Immature natural killer cell (primary cell): ENCODE data around the gene IRF2. TPM values are rescaled to one million over a fixed set of nuclear protein-coding genes. Genes with fewer than 3 reads are reported as not detected.

Source experiments
- DNase-seq, 3 donors: peaks; one replicate each; pipeline ENCODE4 v3.0.0; 2022; ENCODE audit warnings: mixed read lengths in 1 of 3
- H3K27ac Mint-ChIP-seq, 6 donors: one replicate each; pipeline ENCODE4 v1.8.0; 2020; ENCODE audit warnings: mixed read lengths in 6 of 6, mild to moderate bottlenecking in 5 of 6, inconsistent platforms in 4 of 6, moderate library complexity in 3 of 6
- H3K27me3 Mint-ChIP-seq, 3 donors: one replicate each; pipeline ENCODE4 v1.8.0; 2020 to 2021; ENCODE audit warnings: low read depth in 3 of 3, mild to moderate bottlenecking in 3 of 3, mixed read lengths in 3 of 3, moderate library complexity in 3 of 3, inconsistent platforms in 1 of 3
- H3K36me3 Mint-ChIP-seq, 3 donors: one replicate each; pipeline ENCODE4 v1.8.0; 2020; ENCODE audit warnings: mixed read lengths in 3 of 3, inconsistent platforms in 2 of 3, mild to moderate bottlenecking in 2 of 3
- H3K4me1 Mint-ChIP-seq, 2 donors: one replicate each; pipeline ENCODE4 v1.8.0; 2020; ENCODE audit warnings: inconsistent platforms in 2 of 2, mild to moderate bottlenecking in 2 of 2, mixed read lengths in 2 of 2, moderate library complexity in 1 of 2
- H3K4me3 Mint-ChIP-seq, 5 donors: one replicate each; pipeline ENCODE4 v1.8.0; 2020; ENCODE audit warnings: mild to moderate bottlenecking in 5 of 5, mixed read lengths in 5 of 5, inconsistent platforms in 3 of 5, moderate library complexity in 3 of 5
- H3K9me3 Mint-ChIP-seq, 6 donors: one replicate each; pipeline ENCODE4 v1.8.0; 2020; ENCODE audit warnings: mild to moderate bottlenecking in 6 of 6, mixed read lengths in 6 of 6, inconsistent platforms in 4 of 6, moderate library complexity in 3 of 6
- polyA plus RNA-seq, 3 donors: library from polyadenylated mRNA; unstranded; fragments of 300-500 nt; fragmentation: Illumina TruSeq; gene quantifications; one replicate each; pipeline ENCODE4 v1.2.3, GENCODE V29; 2021

The IRF2 gene
- polyA plus RNA-seq, result 100 to 1,000 TPM in 1 of 3 donors, 10 to 100 TPM in 2; 68.5 to 103 (median 76.9) TPM

DNA sequence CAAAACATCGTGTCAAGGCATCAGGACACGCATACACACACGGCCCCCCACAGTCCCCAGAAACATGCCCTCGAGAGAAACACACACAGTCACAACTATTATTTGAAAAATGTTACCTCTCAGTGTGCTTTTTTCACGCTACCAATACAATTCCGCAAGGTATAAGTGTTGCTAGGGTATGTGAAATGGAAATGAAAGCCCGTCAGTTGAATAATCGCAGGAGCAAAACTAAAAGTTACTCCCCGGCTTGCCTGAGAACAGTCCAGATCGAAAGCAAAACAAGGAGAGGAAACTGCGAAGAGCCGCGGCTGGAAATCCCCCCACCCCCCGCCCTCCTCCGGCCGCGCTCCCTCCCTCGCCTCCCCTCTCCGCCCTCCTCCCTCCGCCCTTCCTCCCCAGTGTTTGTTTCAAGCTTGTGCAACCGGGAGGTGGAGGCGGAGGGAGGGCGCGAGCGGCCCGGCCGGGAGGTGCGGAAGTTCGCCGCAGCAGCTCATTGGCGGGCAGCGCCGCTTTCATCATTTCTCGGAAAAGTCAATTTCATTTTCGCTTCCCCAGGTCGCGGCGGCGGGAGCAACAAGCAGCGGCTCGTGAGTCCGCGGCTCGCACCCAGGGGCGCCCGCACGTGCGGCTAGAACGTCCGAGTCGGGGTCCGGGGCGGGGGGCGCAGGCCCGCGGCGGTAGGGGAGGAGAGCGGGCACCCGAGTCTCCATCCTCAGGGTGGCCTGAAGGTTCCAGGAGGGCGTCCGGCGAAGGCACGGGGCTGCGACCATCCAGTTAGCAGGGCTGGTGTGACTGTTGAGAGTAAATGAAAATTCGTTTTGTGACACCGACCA lies at the start of gene IRF2:
Gene IRF2 (minus strand): TSS at position 288 of the 833 bp plus-strand sequence. CDS start 45,486 bp downstream, outside the sequence.
- H3K4me3 Mint-ChIP-seq, result peak within 1 kb of the TSS; percentile 96 to 100 (median 99)

DNA sequence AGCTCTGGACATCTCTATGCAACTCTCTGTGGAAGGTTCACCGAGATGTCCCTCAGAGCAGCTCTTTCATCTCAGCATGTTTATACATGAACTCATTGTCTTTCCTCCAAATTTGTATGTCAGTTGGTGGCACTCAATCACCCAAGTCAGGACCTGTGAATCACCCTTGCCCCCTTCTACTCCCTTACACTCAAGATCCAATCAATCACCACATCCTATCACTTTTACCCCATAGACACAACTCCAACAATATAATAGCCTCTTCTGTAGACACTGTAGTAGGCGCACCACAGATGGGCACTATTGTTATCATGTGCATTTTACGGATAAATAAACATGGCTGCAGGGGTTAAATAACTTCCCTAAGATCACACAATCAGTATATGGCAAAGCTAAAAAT lies 41.3 kb upstream of the IRF2 start:
- peak overlapping the region in 1 of 5 donors; percentile 14 for H3K4me3 Mint-ChIP-seq
- no peak for DNase-seq
- H3K27ac Mint-ChIP-seq, result no peak overlapping the region
- H3K36me3 Mint-ChIP-seq, result no peaks in the 10 kb centered on the region
- H3K27me3 Mint-ChIP-seq, result peaks cover 0 to 4% (median 0%) of the 10 kb centered on the region in 3 donors
- H3K9me3 Mint-ChIP-seq, result no peaks in the 10 kb centered on the region
- H3K4me1 Mint-ChIP-seq, result peaks cover 0 to 10% of the 10 kb centered on the region in 2 donors

More for the DNA sequence above, at the start of gene IRF2:
- Mint-ChIP-seq H3K27me3 (peaks cover 8 to 29% (median 17%) of the 10 kb centered on the region in 3 donors), H3K9me3 (no peaks in the 10 kb centered on the region), H3K4me1 (peaks cover 54 to 73% of the 10 kb centered on the region in 2 donors), H3K27ac (peak within 1 kb of the TSS; percentile 96 to 99 (median 98)), H3K36me3 (peaks cover 0 to 12% (median 3%) of the 10 kb centered on the region in 3 donors)
- DNase-seq, result peak; percentile 94 to 96 (median 96)

DNA sequence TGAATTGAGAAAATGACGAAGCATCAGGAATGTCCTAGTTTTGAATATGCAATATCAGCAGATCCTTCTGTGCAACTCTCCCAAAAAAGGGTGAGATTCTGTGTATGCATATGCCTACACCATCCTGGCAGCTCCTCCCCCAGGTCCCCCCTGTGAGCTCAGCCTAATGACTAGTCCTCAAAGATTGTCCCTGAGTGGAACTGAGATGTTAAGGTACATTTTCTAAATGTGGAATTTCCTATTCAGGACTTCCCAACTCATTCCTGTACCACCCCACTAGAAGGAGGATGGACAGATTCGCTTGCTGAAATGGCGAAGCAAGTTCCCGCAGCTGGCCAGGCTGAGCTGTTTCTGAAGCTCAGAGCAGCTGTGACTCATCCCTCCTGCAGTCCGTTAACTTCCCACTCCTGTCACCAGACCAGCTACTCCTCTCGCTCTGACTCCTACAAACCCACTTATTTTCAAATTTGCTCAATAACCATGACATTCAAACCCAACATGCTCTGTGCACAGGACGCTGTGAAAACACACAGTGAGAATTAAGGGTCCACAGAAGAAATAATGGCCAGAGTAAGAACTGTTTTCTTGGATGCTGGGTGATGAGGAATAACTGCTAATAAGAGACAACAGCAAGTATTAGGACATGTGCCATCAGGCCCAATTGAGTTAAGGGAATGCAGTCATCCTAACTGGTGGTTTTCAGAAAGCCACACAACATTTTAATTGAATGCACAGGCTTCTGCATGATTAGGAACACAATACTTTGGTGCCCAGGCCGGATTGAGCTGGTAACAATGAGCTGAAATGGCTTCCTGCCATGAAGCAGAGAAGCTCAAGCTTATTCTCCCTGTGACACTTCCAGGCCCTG lies 40.0 kb upstream of the IRF2 start:
- peak overlapping the region in 3 of 6 donors; percentile 5 to 70 (median 52) for H3K27ac Mint-ChIP-seq
- no peak for DNase-seq
- H3K27me3 Mint-ChIP-seq, result peaks cover 0 to 4% (median 2%) of the 10 kb centered on the region in 3 donors
- H3K9me3 Mint-ChIP-seq, result no peaks in the 10 kb centered on the region
- H3K36me3 Mint-ChIP-seq, result peaks cover 0 to 3% (median 0%) of the 10 kb centered on the region in 3 donors
- peaks cover 0 to 10% of the 10 kb centered on the region in 2 donors for H3K4me1 Mint-ChIP-seq
- peak overlapping the region in 1 of 5 donors; percentile 71 for H3K4me3 Mint-ChIP-seq

- Mint-ChIP-seq H3K36me3 (peaks cover 0 to 3% (median 0%) of the 10 kb centered on the region in 3 donors), H3K4me3 (peak overlapping the region in 1 of 5 donors; percentile 71), H3K4me1 (peaks cover 0 to 10% of the 10 kb centered on the region in 2 donors), H3K27me3 (peaks cover 0 to 3% (median 2%) of the 10 kb centered on the region in 3 donors), H3K27ac (peak overlapping the region in 2 of 6 donors; percentile 5 to 52), H3K9me3 (no peaks in the 10 kb centered on the region)
- no peak for DNase-seq
These were observed 39.4 kb upstream of the IRF2 start for GRCh38 chr4:184513802-184514120.

DNA sequence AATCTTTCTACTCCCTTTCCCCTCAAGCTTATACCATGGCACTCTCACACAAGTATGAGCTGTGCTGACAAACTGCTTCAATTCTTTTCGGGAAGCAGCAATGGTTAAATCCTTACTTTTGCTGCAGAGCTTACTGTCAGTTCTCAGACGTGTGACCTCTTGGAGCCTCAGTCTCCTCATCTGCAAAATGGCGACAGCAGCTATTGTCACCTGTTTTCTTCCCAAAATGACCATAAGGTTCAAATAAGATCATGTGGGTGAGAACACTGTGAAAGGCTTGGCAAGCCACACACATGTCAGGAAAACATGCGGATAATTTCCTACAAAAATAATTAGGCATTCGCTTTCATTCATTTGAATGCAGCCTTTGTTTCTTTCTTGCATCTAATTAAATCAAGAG lies 36.8 kb upstream of the IRF2 start:
- H3K4me3 Mint-ChIP-seq, result no peak overlapping the region
- peaks cover 0 to 3% (median 0%) of the 10 kb centered on the region in 3 donors for H3K36me3 Mint-ChIP-seq
- DNase-seq, result no peak
- no peaks in the 10 kb centered on the region for H3K9me3 Mint-ChIP-seq
- H3K4me1 Mint-ChIP-seq, result peaks cover 0 to 15% of the 10 kb centered on the region in 2 donors
- H3K27ac Mint-ChIP-seq, result no peak overlapping the region
- peaks cover 2 to 4% (median 2%) of the 10 kb centered on the region in 3 donors for H3K27me3 Mint-ChIP-seq

DNA sequence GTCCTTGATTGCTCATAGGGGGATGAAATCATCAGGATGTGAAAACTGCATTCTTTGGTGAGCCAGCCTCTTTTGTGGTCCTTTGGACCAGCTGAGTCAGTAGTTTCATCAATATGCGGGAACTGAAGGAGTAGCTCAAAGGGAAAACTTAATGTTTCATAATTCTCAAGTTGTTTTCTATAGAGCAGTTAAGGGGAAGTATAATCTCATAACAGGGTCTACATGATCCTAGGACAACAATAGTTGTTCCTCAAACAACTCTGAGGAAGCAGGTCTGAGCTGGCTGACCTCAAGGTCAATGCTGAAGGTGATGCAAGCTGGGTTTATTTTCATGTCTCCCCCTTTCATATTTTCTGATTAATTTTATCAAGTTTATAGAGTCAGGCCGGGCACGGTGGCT lies 36.1 kb upstream of the IRF2 start:
- H3K4me3 Mint-ChIP-seq, result no peak overlapping the region
- DNase-seq, result no peak
- H3K36me3 Mint-ChIP-seq, result peaks cover 0 to 3% (median 0%) of the 10 kb centered on the region in 3 donors
- H3K27me3 Mint-ChIP-seq, result peaks cover 2 to 4% (median 2%) of the 10 kb centered on the region in 3 donors
- no peaks in the 10 kb centered on the region for H3K9me3 Mint-ChIP-seq
- no peak overlapping the region for H3K27ac Mint-ChIP-seq
- H3K4me1 Mint-ChIP-seq, result peaks cover 0 to 15% of the 10 kb centered on the region in 2 donors

GRCh38 chr4:184506527-184507121 lies 32.3 kb upstream of the IRF2 start:
- Mint-ChIP-seq H3K4me1 (peaks cover 17 to 31% of the 10 kb centered on the region in 2 donors), H3K36me3 (peaks cover 0 to 3% (median 0%) of the 10 kb centered on the region in 3 donors), H3K27ac (peak overlapping the region in 1 of 6 donors; percentile 26), H3K9me3 (no peaks in the 10 kb centered on the region), H3K27me3 (peaks cover 2 to 6% (median 3%) of the 10 kb centered on the region in 3 donors), H3K4me3 (peak overlapping the region in 1 of 5 donors; percentile 16)
- DNase-seq, result peak in 1 of 3 donors; percentile 6

DNA sequence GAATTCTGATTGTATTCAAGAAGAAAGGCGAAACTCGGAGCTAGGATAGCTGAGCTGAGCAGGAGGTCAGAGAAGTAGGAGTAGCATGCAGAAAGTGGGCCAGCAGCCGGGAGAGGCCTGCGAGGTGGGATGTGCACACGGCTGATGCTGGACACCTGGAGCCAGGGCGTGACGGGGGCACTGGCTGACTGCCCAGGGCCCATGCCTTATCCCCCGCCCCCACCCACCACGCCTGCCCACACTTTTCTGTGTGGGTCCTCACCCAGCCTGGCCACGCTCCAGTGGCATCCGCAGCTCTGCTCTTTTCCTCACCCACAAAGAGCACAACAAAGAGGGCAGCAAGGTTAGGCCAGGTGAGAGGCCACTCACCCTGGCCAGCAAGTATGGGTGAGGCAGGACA lies 30.0 kb upstream of the IRF2 start:
- H3K4me3 Mint-ChIP-seq, result peak overlapping the region; percentile 38 to 66 (median 52)
- peaks cover 17 to 31% of the 10 kb centered on the region in 2 donors for H3K4me1 Mint-ChIP-seq
- peak overlapping the region in 5 of 6 donors; percentile 63 to 86 (median 64) for H3K27ac Mint-ChIP-seq
- no peaks in the 10 kb centered on the region for H3K36me3 Mint-ChIP-seq
- peaks cover 0 to 4% (median 4%) of the 10 kb centered on the region in 3 donors for H3K27me3 Mint-ChIP-seq
- no peaks in the 10 kb centered on the region for H3K9me3 Mint-ChIP-seq
- no peak for DNase-seq

DNA sequence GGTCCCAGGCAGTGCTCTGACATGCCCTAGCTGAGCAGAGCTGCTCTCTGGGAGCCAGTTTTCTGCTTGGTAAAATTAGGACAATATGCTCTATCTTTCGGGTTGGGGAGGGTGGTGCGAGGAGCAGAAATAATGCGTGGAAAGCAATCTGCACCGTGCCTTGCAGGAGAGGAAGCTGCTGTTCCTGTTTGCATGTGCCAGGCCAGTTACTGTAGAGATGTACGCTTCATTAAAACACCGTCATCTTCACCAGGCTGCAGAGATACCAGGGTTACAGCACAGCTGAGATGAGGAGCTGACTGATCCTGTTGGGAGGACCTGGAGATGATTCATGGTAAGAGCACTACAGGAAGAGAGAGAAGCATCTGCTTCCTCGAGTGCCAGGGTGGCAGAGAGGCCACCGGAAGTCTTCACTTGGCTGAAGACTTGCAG lies 29.5 kb upstream of the IRF2 start:
- Mint-ChIP-seq H3K9me3 (no peaks in the 10 kb centered on the region), H3K36me3 (no peaks in the 10 kb centered on the region), H3K4me3 (peak overlapping the region; percentile 38 to 66 (median 52)), H3K4me1 (peaks cover 17 to 31% of the 10 kb centered on the region in 2 donors), H3K27me3 (peaks cover 0 to 4% (median 4%) of the 10 kb centered on the region in 3 donors), H3K27ac (peak overlapping the region; percentile 25 to 86 (median 64))
- peak; percentile 10 to 21 (median 17) for DNase-seq

DNA sequence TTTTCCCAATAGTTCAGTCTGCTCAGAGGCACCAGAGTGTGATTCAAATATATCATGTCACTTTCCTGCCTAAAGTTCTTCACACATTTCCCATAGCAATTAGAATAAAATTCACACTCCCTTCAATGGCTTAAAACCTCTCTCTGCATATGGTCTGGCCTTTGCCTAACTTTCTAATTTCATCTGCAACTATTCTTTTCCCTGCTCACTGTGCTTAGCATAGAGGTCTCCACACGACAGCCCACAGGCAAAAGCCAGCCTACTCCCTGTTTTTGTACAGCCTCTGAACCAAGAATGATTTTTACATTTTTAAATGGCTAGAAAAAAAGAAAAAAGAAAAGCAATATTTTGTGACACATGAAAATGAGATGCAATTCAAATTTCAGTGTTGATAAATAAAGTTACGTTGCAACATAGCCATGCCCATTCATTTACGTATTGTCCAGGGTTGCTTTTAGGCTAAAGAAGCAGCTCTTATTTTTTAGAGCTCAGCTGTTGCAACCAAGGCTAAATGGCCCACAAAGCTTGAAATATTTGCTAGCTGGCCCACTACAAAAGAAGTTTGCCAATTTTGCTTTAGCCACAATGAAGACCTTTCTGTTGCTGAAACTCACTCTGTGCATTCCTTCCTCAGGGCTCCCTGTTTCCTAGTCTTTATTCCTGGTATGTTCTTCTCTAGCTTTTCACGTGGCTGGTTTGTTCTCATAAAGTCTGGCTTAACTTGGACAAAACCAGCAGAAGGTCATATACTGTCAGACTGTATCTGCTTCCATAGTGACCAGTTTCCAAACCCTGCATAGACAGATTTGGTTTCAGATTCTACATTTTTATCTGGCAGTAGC lies 26.6 kb upstream of the IRF2 start:
- DNase-seq, result no peak
- Mint-ChIP-seq H3K36me3 (no peaks in the 10 kb centered on the region), H3K9me3 (no peaks in the 10 kb centered on the region), H3K27me3 (peaks cover 0 to 2% (median 2%) of the 10 kb centered on the region in 3 donors), H3K27ac (peak overlapping the region in 1 of 6 donors; percentile 43), H3K4me1 (peaks cover 17 to 26% of the 10 kb centered on the region in 2 donors), H3K4me3 (no peak overlapping the region)

- no peak for DNase-seq
- Mint-ChIP-seq H3K4me1 (peaks cover 16 to 24% of the 10 kb centered on the region in 2 donors), H3K27ac (no peak overlapping the region), H3K27me3 (peaks cover 0 to 2% (median 2%) of the 10 kb centered on the region in 3 donors), H3K9me3 (no peaks in the 10 kb centered on the region), H3K4me3 (no peak overlapping the region), H3K36me3 (no peaks in the 10 kb centered on the region)
These were observed 25.6 kb upstream of the IRF2 start for GRCh38 chr4:184499996-184500395.

DNA sequence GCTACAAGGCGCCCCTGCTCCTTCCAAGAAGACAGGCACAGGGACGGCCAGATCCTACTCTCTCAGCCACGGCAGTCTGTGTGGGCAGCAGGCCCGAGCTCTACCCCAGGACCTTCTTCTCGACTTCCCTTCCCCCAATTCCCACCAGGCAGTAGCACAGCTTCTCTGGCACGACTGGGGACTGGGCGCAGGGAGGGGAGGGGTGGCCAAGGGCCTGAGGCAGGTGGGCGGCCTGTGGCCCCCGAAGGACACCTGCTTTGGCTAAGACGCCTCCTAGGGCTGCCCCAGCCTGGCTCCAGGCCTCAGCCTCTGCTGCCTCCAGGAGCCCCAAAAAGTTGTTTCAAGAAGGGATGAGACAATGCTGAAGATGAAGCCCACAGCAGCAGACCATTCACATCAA lies 24.2 kb upstream of the IRF2 start:
- Mint-ChIP-seq H3K27ac (no peak overlapping the region), H3K4me1 (peaks cover 6 to 10% of the 10 kb centered on the region in 2 donors), H3K9me3 (no peaks in the 10 kb centered on the region), H3K4me3 (no peak overlapping the region), H3K27me3 (peaks cover 0 to 2% (median 2%) of the 10 kb centered on the region in 3 donors), H3K36me3 (no peaks in the 10 kb centered on the region)
- no peak for DNase-seq
